HEK293T (cell line): ENCODE results near the gene ZNF764.

Experiments
- CTCF ChIA-PET: fragments of 350-600 bp; formaldehyde crosslinking; extraction: SDS; loops from one replicate; lab custom pipeline; 2021; ENCODE audit warnings: antibody characterized with exemption, inconsistent platforms; lab: Yijun Ruan, JAX
- POLR2A ChIA-PET: fragments of 350-600 bp; formaldehyde crosslinking; extraction: SDS; loops from one replicate; lab custom pipeline; 2020; ENCODE audit warnings: antibody characterized with exemption, inconsistent platforms; lab: Yijun Ruan, JAX
- DNase-seq: peaks from one replicate; pipeline ENCODE4 v3.0.0; 2012; ENCODE audit warnings: mixed read lengths; ENCODE audit errors: extremely low spot score
- ARNT ChIP-seq: fragments of 450-650 bp; IDR thresholded peaks from 2 replicates; pipeline ENCODE4 v1.6.1; 2017; ENCODE audit warnings: mild to moderate bottlenecking
- BHLHE40 ChIP-seq: fragments of 450-650 bp; IDR thresholded peaks from 2 replicates; pipeline ENCODE4 v1.6.1; 2016; ENCODE audit warnings: mild to moderate bottlenecking, moderate library complexity, borderline replicate concordance
- CTBP1 ChIP-seq: fragments of 450-650 bp; IDR thresholded peaks from 2 replicates; pipeline ENCODE4 v1.6.1; 2016; ENCODE audit warnings: borderline replicate concordance
- ELF4 ChIP-seq: fragments of 450-650 bp; IDR thresholded peaks from 2 replicates; pipeline ENCODE4 v1.6.1; 2017; ENCODE audit warnings: antibody characterized with exemption
- FOXA1 ChIP-seq: fragments of 450-650 bp; IDR thresholded peaks from 2 replicates; pipeline ENCODE4 v1.6.1; 2016; ENCODE audit warnings: mild to moderate bottlenecking
- FOXK2 ChIP-seq: fragments of 450-650 bp; IDR thresholded peaks from 2 replicates; pipeline ENCODE4 v1.6.1; 2016; ENCODE audit warnings: mild to moderate bottlenecking
- FOXM1 ChIP-seq: fragments of 450-650 bp; IDR thresholded peaks from 2 replicates; pipeline ENCODE4 v1.6.1; 2017; ENCODE audit warnings: mild to moderate bottlenecking, borderline replicate concordance
- HDGF ChIP-seq: fragments of 450-650 bp; IDR thresholded peaks from 2 replicates; pipeline ENCODE4 v1.6.1; 2017; ENCODE audit warnings: antibody characterized with exemption, borderline replicate concordance
- L3MBTL2 ChIP-seq: fragments of 450-650 bp; conservative IDR thresholded peaks from 2 replicates; pipeline ENCODE4 v1.6.1; 2016; ENCODE audit warnings: mild to moderate bottlenecking
- LEF1 ChIP-seq: fragments of 450-650 bp; IDR thresholded peaks from 2 replicates; pipeline ENCODE4 v1.6.1; 2017; ENCODE audit warnings: mild to moderate bottlenecking, borderline replicate concordance
- NFRKB ChIP-seq: fragments of 450-650 bp; IDR thresholded peaks from 2 replicates; pipeline ENCODE4 v1.6.1; 2016; ENCODE audit warnings: mild to moderate bottlenecking, moderate library complexity
- SP1 ChIP-seq: fragments of 450-650 bp; IDR thresholded peaks from 2 replicates; pipeline ENCODE4 v1.6.1; 2017
- SUZ12 ChIP-seq: fragments of 450-650 bp; IDR thresholded peaks from 2 replicates; pipeline ENCODE4 v1.6.1; 2016; ENCODE audit warnings: mild to moderate bottlenecking
- TARDBP ChIP-seq: fragments of 450-650 bp; IDR thresholded peaks from 2 replicates; pipeline ENCODE4 v1.6.1; 2016
- ZNF384 ChIP-seq: fragments of 450-650 bp; IDR thresholded peaks from 2 replicates; pipeline ENCODE4 v1.6.1; 2016
- TF ChIP-seq, protein P1 (sequence below): fragments of 450-650 bp; IDR thresholded peaks from 2 replicates; pipeline ENCODE4 v1.6.1; 2016

Gene ZNF764

DNA sequence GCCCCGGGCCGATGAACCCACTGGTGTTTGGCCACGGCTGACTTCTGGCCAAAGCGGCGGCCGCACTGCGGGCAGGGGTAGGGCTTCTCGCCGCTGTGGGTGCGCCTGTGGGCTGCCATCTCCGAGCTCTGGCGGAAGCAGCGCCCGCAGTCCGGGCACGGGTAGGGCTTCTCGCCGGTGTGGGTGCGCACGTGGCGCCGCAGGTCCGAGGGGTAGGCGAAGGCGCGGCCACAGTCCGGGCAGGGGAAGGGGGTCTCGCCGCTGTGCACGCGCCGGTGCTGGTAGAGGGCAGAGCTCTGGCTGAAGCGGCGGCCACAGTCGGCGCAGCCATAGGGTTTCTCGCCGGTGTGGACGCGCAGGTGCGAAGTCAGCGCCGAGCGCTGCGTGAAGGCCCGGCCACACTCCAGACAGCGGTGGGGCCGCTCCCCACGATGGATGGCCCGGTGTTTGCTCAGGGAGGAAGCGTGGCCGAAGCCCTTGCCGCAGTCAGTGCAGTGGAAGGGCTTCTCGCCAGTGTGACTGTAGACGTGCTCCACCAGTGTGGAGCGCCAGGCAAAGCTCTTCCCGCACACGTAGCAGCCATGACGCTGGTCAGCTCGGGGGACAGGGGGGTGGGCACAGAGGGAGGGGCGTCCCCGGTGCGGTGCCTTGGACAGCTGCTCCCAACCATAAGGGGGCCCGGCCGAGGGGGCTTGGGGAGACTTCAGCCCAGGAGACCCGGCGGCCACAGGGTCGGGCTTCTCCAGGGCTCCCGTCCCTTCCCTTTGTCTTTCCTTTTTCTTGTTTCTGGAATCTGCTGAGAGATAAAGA, 2.7 kb downstream of the ZNF764 start:
- no peak for DNase-seq
- ChIA-PET POLR2A (interaction anchor here (1.1 to 3.5 kb wide), 4 partner anchors 16 to 53 kb away, joined by 4 to 24 read pairs (median 8); partner anchors contain the start of genes ZNF688 and ZNF747), CTCF (no interaction called here)
- TF ChIP-seq HDGF: no peak
- TF ChIP-seq LEF1: no peak
- TF ChIP-seq FOXK2: no peak
- TF ChIP-seq CTBP1: no peak
- no peak for TF ChIP-seq ELF4
- no peak for TF ChIP-seq SUZ12
- no peak for TF ChIP-seq TARDBP
- no peak for TF ChIP-seq SP1

DNA sequence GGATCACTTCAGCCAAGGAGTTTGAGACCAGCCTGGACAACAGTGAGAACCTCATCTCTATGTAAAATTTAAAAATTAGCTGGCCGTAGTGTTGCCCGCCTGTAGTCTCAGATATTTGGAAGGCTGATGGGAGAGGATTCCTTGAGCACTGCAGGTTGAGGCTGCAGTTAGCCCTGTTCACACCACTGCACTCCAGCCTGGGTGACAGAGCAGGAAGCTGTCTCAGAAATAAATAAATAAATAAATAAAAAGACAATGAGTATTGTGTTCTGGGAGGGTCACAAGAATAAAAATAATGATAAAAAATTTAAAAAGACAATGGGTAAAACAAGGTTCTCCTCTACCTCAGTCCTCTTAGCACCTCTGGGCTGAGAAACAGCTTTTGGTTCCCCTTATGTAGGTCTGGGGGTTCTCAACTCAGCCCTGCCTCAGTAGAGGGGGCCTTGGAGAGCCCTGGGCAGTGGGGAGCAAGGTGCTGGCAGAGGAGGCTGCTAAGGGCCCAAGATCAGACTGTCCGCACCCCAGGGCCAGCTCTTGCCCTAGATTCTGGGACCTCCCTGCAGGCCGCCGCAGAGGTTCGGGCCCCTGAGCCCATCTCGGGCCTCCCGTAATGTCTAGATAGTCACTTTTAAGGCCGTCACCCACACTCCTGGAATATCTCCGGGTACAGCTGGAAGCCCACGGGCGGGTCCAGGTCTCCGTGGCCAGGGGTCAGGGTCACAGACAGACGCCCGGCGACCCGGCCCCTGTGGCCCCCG, 3.4 kb downstream of the ZNF764 start:
- ChIA-PET POLR2A (interaction anchor here (1.0 to 3.5 kb wide), 5 partner anchors 11 to 54 kb away, joined by 4 to 24 read pairs (median 5); partner anchors contain the start of genes ZNF688 and ZNF747), CTCF (interaction anchor here (1.2 kb wide), 1 partner anchor 19 kb away, joined by 5 read pairs; no protein-coding TSS in a partner anchor)
- no peak for DNase-seq
- TF ChIP-seq HDGF: no peak
- TF ChIP-seq SUZ12: no peak
- no peak for TF ChIP-seq FOXM1
- TF ChIP-seq NFRKB: no peak
- TF ChIP-seq SP1: no peak
- no peak for TF ChIP-seq BHLHE40
- TF ChIP-seq FOXK2: no peak
- no peak for TF ChIP-seq ELF4
- TF ChIP-seq ARNT: no peak
- no peak for TF ChIP-seq TARDBP

DNA sequence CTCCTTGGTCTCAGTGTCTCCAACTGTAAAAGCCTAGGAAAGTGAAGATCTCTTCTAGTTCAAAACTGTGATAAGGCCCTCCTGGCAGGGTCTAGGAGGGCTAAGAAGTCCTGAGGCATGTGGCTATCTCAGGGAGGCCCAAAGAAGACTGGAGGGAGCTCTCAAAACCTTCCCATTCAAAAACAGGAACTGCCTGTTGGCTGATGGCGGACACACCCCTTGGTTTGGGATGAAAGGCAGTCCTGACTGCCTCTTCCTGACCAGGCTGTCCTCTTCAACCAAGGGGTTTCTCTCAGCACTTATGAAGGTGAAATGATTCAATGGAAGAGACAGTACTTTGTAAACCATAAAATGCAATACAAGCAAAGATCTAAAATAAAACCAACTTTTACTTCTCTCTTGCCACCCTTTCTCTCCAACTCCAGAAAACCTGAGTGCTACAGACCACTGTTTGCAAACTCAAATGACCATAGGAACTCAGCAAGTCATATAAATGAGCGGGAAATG, 4.7 kb downstream of the ZNF764 start:
- CTCF ChIA-PET: no interaction called here
- DNase-seq: no peak
- POLR2A ChIA-PET: interaction anchor here (3.5 kb wide), 1 partner anchor 18 kb away, joined by 24 read pairs; the partner anchor contains the start of gene ZNF747
- no peak for TF ChIP-seq ZNF384
- TF ChIP-seq ARNT: no peak
- TF ChIP-seq NFRKB: no peak
- no peak for TF ChIP-seq ELF4
- no peak for TF ChIP-seq FOXA1
- TF ChIP-seq, protein P1, sequence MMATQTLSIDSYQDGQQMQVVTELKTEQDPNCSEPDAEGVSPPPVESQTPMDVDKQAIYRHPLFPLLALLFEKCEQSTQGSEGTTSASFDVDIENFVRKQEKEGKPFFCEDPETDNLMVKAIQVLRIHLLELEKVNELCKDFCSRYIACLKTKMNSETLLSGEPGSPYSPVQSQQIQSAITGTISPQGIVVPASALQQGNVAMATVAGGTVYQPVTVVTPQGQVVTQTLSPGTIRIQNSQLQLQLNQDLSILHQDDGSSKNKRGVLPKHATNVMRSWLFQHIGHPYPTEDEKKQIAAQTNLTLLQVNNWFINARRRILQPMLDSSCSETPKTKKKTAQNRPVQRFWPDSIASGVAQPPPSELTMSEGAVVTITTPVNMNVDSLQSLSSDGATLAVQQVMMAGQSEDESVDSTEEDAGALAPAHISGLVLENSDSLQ: no peak

DNA sequence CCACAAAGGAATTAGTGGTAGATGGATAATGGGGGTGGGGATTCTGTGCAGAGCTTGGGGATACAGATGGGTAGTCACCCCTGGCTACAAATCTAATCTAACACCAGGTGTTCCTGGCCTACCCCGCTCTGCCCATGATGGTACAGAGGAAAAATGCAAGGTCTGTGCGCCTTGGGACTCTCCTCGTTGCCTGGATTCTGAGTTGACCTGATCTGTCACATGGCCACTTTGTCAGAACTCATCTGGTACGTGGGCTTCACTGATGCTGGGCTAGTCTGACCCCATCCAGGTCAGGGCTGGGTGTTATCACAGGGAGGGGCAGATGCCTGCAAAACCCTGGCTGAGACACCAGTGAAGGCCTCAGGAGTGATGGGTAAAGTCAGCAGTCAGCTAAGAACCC, 5.2 kb downstream of the ZNF764 start:
- DNase-seq: no peak
- ChIA-PET POLR2A (interaction anchor here (3.5 kb wide), 1 partner anchor 18 kb away, joined by 24 read pairs; the partner anchor contains the start of gene ZNF747), CTCF (no interaction called here)
- TF ChIP-seq TARDBP: no peak
- TF ChIP-seq LEF1: no peak
- no peak for TF ChIP-seq CTBP1
- TF ChIP-seq ARNT: no peak
- TF ChIP-seq FOXM1: no peak
- TF ChIP-seq ELF4: no peak
- TF ChIP-seq ZNF384: no peak
- TF ChIP-seq L3MBTL2: no peak
- TF ChIP-seq SP1: no peak
- no peak for TF ChIP-seq HDGF
- TF ChIP-seq FOXK2: no peak
- TF ChIP-seq, protein P1: no peak
- TF ChIP-seq SUZ12: no peak
- no peak for TF ChIP-seq BHLHE40
- TF ChIP-seq NFRKB: no peak
- no peak for TF ChIP-seq FOXA1

DNA sequence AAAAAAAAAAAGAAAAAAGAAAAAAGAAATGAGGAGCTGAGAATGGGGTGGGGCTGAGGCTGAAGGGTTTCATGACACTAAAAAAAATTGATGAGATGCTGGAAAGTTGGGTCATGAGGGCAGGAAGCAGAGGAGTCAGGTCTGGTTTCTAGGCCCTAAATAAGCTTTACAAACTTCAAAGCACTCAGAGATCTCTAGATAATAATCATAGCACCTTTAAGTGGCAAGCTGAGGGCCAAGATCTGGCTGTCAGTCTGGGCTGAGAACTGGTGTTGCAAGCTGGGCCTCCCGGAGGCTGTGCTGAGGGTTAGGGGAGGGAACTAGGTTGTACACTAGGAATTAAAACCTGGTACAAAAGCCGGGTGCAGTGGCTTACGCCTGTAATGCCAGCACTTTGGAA, 6.4 kb downstream of the ZNF764 start:
- TF ChIP-seq ZNF384 (no peak), FOXK2 (no peak), ELF4 (no peak), TARDBP (no peak), FOXA1 (no peak), HDGF (no peak), SP1 (no peak), L3MBTL2 (no peak), FOXM1 (no peak), LEF1 (no peak), CTBP1 (no peak), BHLHE40 (no peak), SUZ12 (no peak), ARNT (no peak)
- TF ChIP-seq, protein P1: no peak
- CTCF ChIA-PET: no interaction called here
- POLR2A ChIA-PET: interaction anchor here (1.1 to 4.0 kb wide), 3 partner anchors 16 to 27 kb away, joined by 4 to 15 read pairs (median 7); partner anchors contain the start of gene ZNF688
- DNase-seq: no peak
